H4 (cell line): ENCODE data around the gene SNRNP25. TPM values are rescaled to one million over a fixed set of nuclear protein-coding genes. Genes with fewer than 3 reads are reported as not detected.

Experiments used
- DNase-seq: peaks from one replicate; pipeline ENCODE4 v3.0.0-alpha.2; 2015; ENCODE audit warnings: low spot score
- total RNA-seq: library from RNA; depleted of rRNA; stranded (reverse); fragments of >200 nt; shearing (Covaris generic); gene quantifications from 2 replicates; pipeline ENCODE4 v1.2.3, GENCODE V29; 2014

The SNRNP25 gene
- total RNA-seq, 1 experiment from 2014 or later = 46.6 TPM

DNA sequence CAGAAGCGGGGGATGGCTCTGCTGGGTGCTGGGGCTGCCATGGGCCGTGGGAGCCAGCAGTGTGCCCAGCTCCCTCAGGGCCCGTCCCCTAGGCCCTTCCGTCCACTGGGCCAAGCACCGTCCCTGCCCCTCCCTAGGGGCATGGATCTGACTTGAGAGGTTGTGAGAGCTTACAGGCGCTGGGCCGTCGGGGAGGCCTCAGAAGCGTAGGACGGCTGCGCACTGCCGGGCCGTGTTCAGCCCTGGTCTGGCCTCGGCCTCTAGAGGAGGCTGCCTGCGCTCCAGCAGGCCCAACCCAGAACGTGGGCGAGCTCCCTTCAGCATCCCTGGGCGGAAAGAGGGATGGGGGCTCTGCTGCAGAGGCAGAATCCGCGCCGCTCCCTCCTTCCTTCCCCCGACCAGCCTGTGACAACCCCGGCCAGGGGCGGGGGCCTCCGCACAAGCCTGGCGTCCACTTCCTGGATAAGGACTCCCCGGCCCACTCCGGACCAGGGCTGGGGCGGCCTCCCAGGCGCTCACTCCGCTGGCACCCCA, 23.7 kb downstream of the SNRNP25 start:
- peak; percentile 33 for DNase-seq

DNA sequence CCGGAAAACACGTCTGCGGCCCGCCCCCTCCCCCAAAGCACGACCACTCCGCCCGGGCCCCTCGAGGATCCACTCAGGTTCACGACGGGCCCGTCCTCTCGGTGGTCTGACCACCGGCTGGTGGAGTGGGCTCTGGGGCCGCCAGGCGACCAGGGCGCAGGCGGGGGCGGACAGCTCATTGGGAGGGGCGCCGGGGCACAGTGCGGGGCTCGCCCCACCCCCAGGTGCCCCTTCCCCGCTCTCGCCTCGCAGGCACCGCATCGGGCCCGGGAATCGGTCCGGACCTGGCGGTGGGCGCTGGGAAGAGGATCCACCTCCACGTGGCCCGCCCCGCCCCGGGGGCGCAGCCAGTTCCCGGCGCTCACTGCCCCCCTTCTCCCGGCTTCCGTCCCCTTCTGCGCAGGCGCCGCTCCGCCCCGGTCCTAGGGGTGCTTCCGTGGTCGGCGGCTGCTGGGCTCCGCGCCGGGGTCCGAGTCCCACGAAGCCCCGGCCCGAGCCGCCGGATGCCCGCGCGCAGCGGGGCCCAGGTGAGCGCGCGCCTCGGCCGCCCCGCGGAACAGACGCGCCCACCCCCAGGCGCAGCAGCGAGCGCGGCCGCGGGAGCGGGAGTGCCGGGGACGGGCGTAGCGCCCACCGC, 24.3 kb downstream of the SNRNP25 start, which contains the start of gene MPG:
MPG (plus strand) TSS at position 419 of the 637 bp plus-strand sequence; CDS start at position 504, 85 bp downstream.
- DNase-seq = peak; percentile 74

DNA sequence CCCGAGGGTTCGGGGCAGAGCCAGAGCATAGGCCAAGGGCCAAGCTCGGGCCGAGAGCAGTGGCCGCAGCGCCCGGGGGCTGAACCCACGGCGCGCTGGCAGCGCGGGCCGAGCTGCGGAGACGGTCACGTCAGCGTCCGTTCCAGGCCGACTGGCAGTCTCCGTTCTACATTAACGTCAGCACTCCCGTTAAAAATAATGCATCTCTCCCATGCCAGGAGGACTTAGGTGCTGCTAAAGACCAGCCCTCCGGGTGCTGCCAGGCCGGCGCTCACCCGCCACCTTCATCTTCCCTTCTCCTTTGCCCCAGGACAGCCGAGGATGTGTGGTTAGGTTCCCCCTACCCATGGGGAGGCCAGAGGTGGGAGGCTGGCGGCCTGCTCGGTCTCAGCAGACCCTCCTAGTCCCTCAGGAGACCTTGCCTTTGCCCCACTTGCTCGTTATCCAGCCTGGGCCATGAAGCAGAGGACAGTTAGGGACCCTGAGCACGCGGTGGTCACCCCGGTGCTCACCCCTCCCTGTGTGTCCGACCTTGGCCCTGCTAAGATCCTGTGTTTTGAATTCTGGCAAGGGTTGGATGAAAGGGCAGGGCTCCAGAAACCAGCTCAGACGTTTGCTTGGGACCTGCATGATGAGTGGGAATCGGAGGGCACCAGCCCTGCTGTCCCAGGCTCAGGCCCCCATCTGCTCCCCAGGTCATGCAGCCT, 25.0 kb downstream of the SNRNP25 start:
- no peak for DNase-seq

DNA sequence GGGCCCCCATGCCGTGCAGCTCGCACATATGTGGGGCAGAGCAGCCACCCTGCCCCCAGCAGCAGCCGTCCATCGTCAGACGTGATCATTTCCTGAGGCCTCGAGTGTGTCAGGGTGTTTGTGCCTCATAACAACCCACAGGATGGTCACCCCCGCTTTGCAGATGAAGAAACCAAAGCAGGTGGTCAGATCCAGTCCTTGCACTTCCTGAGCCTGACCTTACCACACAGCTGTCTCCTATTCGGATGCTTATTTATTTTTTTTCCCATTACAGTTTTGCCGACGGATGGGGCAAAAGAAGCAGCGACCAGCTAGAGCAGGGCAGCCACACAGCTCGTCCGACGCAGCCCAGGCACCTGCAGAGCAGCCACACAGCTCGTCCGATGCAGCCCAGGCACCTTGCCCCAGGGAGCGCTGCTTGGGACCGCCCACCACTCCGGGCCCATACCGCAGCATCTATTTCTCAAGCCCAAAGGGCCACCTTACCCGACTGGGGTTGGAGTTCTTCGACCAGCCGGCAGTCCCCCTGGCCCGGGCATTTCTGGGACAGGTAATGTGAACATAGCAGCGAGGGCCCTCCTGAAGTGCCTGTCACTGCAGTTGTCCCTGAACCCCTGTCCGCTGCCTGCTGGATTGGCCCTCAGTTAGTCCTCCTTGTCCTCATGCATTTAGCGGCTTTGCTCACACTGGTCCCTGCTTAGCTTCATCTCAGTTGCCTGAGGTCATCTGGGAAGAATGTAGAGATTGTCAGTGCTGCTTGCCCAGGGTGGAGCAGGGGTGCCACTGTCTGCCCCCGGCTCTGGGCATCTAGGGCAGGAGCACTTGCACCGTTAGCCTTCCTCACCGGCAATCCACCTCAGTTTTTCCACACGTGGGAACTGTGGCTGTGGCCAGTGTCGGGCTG, 25.8 kb downstream of the SNRNP25 start:
- DNase-seq = no peak

DNA sequence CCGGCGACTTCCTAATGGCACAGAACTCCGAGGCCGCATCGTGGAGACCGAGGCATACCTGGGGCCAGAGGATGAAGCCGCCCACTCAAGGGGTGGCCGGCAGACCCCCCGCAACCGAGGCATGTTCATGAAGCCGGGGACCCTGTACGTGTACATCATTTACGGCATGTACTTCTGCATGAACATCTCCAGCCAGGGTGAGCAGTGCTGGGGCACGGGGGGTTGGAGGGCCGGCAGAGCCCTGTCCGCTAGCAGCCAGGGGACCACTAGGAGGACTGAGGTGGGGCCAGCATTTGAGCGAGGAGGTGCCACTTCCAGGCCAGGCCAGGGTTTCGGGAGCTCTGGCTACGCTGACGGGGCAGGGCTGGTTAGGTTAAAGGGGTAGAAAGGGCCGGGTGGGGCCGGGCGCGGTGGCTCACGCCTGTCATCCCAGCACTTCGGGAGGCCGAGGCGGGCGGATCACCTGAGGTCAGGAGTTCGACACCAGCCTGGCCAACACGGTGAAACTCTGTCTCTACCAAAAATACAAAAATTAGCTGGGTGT, 29.5 kb downstream of the SNRNP25 start:
- DNase-seq = no peak

DNA sequence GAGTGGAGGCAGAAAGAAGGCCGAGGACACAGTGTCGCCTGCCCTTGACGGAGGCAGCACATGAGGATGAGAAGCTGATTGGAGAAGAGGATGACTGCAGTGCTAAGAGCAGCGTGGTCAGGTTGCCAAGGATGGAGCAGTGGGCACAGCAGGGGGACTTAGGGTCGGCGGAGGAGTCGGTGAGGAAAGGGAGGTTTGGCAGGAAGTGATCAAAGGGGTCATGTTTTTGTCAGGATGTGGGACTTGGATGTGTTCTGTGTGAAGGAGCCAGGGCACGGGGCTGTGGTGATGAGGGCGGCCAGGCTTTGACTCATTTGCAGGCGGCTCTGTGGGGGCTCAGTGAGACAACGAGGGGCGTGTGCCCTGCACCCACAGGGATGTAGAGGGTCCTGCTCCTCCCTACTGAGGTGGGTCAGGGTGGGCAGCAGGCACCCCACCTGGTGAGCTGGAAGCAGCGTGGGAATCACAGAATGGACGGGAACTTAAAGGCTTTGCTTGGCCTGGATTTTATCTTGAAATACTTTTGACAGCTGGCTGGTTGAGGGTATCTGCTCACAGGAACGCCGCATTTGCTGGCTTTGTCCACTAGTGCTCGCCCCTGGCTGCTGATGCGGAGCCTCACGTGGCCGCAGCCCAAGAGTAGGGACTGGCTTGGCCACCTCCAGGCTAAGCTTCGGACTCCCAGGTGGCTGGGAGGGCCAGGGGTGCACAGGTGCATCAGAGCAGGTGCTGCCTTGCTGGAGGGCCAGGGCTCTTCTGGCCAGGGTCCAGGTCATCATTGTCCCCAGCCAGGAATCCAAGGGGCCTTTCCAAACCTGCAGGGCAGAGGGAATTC, 30.4 kb downstream of the SNRNP25 start:
- no peak for DNase-seq

DNA sequence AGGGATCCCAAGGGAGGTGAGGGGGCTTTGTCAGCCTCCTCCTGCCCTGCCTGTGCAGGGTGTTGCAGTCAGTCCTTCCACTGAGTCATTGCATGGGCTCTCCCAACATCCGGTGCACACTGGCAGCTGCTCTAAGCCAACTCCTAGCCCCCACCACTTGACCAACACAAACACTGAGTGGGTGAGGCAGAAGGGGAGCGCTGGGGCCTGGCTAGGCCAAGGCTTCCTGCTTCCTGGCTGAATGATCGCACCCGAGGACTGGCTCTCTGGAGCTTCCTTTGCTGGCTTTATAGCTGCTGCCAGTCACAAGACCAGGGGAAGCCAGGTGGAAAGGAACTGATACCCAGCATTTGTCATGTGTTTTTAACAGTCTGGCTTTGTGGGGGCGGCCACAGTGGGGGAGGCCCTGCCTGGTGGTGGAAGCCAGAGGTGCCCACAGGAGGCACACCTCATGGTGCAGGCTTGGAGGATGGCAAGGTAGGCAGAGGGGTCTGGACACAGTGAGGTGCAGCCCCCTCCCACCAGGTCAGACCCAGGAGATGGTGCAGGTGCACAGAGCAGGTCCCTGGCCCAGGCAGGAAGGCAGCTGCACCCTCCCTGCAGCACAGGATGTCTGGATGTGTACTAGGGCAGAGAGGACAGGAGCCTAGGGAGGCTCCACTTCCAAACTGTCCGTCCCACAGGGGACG, 31.2 kb downstream of the SNRNP25 start:
- DNase-seq = peak; percentile 78

DNA sequence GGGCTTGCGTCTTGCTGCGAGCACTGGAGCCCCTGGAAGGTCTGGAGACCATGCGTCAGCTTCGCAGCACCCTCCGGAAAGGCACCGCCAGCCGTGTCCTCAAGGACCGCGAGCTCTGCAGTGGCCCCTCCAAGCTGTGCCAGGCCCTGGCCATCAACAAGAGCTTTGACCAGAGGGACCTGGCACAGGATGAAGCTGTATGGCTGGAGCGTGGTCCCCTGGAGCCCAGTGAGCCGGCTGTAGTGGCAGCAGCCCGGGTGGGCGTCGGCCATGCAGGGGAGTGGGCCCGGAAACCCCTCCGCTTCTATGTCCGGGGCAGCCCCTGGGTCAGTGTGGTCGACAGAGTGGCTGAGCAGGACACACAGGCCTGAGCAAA, 31.8 kb downstream of the SNRNP25 start:
- no peak for DNase-seq

DNA sequence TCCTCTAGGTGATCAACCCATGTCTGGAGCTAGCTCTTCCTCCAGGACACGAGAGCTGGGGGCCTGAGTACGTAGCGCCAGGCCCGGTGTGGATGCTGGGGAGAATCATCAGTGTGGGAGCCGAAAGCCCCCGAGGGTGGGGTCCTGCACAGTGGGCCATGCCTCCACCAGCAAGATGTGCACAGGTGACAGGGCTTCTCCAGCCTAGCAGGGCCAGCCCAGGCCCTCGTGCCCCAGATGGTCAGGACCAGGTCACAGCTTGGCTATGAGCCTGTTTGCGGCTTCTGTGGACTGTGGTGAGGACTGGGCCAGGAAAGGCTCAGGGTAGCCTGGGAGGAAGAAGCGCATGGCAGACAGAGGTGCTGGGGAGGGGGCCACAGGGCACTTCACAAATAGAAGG, 32.2 kb downstream of the SNRNP25 start:
- DNase-seq = no peak

DNA sequence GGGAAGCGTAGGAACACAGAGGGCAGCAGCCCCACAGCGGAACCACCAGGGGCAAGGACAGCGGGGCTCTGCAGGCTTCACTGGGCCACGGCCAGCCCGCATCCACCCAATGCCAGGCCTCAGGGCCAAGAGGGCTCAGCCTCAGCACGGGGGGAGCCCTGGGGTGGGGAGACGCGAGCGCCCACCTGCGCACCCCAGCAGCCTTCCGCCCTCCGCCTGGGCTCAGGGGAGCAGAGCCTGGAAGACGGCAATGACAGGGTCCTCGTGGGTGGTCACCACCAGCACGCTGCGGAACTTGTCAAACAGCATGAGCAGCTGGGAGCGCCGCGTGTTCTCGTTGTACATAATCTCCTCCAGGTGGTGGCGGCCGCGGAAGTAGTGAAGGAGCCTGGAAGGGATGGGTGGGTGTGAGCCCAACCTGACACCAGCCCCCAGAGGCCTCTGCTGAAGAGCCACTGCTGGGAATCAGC, 32.9 kb downstream of the SNRNP25 start:
- DNase-seq = no peak

DNA sequence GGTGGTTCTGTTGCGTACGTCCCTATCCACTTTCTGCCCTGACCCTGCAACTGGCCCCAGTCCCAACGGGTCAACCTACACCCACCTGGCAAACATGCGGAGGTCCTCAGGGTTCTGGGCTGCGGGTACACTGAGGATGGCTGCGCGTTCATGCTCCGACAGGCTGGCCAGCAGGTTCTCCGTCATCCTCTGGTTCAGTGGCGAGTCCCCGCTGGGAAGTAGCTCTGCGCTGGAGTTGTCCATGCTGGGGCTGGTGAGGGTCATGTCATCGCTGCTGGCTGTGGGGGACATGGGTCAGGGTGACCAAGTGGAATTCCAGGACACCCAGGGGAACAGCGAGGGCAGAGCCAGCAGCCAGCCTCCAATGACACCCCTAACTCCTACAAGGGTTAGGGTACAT, 35.0 kb downstream of the SNRNP25 start:
- no peak for DNase-seq

DNA sequence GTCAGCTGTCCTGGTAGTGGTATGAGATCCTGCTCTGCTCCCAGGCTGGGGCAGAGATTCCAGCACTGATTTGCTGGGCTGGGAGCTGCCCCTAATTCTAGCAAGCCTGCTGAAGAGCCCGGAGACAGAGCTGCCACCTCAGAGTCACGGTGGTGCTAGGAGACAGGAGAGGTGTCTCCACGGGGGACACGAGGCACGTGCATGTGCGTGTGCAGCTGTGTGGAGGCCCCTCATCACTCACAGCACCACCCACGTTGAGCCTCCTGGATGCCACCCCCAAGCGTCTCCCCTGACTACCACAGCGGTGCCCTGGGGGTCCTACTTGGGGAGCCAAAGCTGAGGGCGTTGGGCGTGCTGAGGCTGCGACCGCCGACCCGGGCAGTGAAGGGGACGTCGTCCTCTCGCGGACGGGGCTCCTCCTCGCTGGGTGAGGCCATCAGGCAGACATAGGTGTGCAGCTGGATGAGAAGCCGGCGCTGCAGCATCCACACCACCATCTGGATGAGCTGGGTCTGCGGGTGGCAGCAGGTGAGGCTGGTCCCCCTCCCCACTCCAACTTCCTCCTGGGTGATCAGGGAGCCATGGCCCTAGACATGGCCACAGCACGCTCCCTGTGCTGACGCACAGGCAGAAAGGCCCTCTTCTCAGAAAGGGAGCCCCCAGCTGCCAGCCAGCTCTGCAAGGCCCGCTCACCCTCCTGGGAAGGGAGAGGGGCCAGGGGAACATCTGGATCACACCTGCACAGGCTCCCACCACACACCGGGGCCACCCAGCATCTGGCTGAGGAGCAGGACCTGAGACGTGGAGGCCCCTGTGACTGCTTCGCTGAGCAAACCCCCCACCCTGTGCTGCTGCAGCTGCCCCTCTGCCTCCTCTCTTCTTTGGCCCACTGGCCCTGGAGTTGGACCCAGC, 36.0 kb downstream of the SNRNP25 start:
- DNase-seq = no peak

DNA sequence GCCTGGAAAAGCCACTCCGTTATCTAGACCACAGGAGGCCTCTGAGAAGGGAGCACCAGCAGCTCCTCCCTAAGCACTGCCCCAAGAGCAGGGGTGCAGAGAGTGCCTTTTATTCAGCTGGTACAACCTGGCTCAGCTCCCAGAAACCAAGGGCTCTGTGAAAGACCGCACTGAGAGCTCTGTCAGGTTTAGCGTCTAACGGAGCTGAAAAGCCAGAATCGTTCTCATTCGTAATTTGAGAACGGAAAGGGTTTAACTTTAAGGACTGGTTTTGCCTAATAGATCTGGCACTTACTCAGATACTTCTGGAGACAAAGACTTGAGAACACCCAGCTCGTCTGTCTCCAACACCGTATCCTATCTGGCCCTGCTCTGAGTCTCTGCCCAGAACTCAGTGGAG, 37.9 kb downstream of the SNRNP25 start:
- DNase-seq = no peak

DNA sequence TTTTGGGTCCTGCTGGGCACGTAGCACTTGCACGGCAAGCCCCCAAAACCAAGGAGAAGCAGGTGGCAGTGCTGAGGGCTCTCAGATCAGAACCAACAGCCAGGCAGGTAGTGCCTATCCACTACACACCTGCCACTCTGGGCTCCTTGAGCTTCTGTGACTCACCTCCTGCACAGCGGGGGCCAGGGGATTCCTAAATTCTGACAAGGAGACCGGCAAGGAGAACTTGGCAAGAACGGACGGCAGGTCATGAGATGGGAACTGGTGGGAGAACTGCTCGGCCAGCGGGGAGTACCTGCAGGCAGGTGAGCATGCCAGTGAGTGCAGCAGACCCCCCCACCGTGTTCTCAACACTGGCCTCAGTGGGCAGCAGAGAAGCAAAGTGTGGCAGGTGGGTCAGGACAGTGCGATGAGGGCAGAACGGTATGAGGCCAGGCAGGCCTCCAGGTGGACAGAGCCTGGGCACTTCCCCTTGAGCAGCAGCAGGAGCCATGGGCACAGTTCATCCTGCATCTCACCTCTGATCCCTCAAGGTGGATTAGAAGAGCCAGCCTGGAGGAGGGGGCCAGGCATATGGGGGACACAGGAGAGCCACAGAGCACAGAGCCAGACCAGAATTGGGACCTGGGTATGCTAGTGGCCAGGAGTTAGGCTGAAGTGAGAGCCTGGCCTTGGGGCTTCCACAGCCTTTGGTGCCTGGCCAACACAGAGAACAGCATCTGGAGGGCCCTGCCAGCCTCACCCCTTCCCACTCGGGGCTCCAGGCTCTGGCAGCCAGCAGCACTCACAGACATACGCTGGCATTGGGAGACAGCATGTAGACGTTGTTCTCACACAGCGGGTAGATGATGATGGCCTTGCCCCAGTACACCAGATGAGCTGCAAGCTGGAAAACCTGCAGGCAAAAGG, 39.1 kb downstream of the SNRNP25 start:
- no peak for DNase-seq

DNA sequence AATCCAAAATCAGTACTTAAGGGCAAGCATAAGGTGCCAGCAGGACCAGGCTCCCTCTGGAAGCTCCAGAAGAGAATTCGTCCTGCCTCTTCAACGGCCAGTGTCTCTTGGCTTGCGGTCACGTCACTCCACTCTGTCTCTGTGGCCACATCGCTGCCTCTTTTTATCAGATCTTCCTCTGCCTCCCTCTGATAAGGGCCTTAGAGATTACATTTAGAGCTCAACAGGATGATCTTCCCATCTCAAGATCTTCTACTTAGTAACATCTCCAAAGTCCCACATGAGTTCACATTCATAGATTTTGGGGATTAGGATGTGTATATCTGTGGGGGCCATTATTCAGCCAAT, 41.3 kb downstream of the SNRNP25 start:
- DNase-seq = no peak

DNA sequence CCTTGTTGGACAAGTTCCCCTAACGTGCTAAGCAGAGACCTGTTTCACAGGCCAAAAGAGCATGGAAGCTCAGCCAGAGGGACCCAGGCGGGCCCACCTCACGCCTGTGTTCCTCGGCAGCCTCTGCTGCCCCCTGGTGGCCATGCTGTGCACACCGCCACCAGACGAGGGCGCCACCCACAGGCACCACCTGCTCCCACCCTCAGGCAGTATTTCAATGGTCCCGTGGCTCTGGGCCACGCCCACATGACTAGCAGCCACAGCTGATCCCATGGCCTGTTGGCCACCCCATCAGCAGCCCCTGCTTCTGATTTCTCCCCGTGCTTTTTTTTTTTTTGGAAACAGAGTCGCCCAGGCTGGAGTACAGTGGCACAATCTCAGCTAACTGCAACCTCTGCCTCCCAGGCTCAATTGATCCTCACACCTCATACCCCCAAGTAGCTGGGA, 43.3 kb downstream of the SNRNP25 start:
- peak; percentile 84 for DNase-seq

DNA sequence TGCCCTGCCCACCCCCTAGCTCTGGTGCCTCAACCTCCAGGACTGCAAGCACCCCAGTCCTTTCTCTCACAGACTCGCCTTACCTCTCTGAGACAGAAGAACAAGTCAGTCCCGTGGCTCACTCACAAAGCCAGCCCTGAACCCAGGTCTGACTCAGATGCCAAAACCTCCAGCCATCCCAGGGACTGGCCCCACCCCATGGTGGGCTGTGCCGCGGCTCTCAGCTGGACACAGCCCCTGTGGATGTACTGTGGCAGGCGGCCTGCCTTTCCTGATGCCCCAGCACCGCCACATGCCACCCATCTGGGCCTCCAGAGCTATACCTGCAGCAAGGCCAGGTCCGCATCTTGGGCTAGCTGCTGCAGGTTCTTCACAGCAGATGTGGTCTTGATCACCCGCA, 44.2 kb downstream of the SNRNP25 start:
- no peak for DNase-seq

DNA sequence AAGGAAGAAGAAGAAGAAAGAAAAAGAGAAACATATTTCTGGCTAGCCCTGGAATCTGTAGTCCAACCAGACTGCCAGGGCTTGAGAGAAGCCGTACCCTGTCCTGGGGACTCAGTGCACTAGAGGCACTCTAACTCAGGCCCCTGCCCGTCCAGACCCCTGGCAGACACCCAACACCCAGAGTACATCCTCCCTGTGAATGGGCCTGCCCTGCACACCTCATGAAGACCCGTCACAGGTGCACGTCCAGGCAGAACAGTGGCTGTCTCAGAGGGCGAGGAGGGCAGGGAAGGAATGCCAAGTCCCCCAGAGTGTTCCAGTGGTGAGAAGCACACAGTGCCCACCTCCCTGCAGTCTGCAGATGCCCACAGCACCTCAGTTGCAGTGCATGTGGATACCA, 47.4 kb downstream of the SNRNP25 start:
- DNase-seq = no peak
